ENCODE data around the gene LBR. TPM values are rescaled to one million over a fixed set of nuclear protein-coding genes. Genes with fewer than 3 reads are reported as not detected.

Gene LBR
- total and polyA plus RNA-seq, 8 donors, result 12.3 to 31.6 (median 18.5) TPM

DNA sequence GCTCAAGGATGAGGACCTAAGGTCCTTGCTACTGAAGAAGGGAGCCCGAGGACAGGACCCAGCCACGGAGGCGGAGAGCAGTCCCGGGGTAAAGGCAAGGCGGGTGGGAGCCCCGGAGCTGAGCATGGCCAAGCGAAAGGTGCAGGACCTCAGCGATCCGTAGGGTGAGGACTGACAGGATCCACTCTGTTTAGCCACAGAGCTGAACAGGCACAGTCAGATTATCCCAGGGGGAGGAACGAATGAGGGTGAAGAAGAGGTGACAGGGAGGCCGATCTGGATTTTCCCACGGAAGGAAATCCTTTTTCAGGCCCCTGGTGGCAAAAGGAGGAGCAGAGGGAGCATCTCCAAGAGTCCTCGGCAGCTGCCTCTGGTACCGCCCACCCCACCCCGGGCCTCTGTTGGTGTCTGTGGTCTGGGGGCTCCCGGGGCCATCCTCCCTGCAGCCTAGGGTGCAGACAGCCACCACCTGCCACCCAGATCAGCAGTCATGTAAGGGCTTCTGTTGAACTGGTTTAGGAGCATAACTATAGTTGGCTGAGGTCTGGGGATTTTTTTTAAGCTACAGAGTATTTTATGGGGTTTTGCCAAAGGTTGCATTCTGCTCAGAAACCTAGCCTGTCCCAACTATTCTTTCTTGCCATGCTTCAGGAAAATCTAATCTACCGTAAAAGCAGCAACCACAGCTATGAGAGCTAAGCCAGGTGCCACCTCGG is 32.3 kb upstream of the LBR start:
- no peak overlapping the region for H3K4me3 ChIP-seq
- intact Hi-C loops (cut with DNase I), result no loop called here
- no peak overlapping the region for H3K27ac ChIP-seq

DNA sequence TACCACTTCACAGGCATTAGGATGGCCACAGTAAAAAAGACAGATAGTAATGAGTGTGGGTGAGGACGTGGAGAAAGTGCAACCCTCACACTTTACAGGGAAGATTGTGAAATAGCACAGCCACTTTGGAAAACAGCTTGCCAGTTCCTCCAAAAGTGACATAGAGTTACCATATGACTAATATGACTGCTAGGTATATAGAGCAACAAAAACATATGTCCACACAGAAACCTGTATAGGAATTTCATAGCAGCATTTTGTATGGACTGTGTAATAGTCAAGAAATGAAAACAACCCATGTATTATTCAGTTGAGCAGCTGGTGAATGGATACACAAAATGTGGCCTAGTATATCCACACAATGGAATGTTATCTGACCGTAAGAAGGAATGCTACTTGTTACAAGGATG is 30.4 kb upstream of the LBR start:
- WGBS, 2 donors, result 79 to 84% methylated on average over 2 of the region's 2 CpGs
- intact Hi-C loops (cut with DNase I), result no loop called here
- TF ChIP-seq, protein P1, sequence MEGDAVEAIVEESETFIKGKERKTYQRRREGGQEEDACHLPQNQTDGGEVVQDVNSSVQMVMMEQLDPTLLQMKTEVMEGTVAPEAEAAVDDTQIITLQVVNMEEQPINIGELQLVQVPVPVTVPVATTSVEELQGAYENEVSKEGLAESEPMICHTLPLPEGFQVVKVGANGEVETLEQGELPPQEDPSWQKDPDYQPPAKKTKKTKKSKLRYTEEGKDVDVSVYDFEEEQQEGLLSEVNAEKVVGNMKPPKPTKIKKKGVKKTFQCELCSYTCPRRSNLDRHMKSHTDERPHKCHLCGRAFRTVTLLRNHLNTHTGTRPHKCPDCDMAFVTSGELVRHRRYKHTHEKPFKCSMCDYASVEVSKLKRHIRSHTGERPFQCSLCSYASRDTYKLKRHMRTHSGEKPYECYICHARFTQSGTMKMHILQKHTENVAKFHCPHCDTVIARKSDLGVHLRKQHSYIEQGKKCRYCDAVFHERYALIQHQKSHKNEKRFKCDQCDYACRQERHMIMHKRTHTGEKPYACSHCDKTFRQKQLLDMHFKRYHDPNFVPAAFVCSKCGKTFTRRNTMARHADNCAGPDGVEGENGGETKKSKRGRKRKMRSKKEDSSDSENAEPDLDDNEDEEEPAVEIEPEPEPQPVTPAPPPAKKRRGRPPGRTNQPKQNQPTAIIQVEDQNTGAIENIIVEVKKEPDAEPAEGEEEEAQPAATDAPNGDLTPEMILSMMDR (IDR thresholded peaks at IDR 0.05), result no peak
- H3K4me1 ChIP-seq, result peaks cover 0 to 17% (median 8%) of the 10 kb centered on the region in 3 donors
- H3K4me3 ChIP-seq, result no peak overlapping the region
- peak in 1 of 4 donors; percentile 39 for ATAC-seq
- no peak for FAIRE-seq
- no peaks in the 10 kb centered on the region for H3K27me3 ChIP-seq
- DNase-seq, result no peak
- H3K27ac ChIP-seq, result no peak overlapping the region
- no peaks in the 10 kb centered on the region for H3K9me3 ChIP-seq
- no peaks in the 10 kb centered on the region for H3K36me3 ChIP-seq

More for the DNA sequence above, 32.3 kb upstream of the LBR start:
- Histone ChIP-seq H3K4me1 (peaks cover 0 to 8% (median 0%) of the 10 kb centered on the region in 3 donors), H3K36me3 (no peaks in the 10 kb centered on the region), H3K9me3 (no peaks in the 10 kb centered on the region), H3K27me3 (no peaks in the 10 kb centered on the region)
- DNase-seq, result peak in 1 of 6 donors; percentile 50
- 59% methylated on average over 18 of the region's 18 CpGs for WGBS, 2 donors
- no peak for FAIRE-seq
- TF ChIP-seq, protein P1 (IDR thresholded peaks at IDR 0.05), result no peak
- peak in 1 of 4 donors; percentile 40 for ATAC-seq

DNA sequence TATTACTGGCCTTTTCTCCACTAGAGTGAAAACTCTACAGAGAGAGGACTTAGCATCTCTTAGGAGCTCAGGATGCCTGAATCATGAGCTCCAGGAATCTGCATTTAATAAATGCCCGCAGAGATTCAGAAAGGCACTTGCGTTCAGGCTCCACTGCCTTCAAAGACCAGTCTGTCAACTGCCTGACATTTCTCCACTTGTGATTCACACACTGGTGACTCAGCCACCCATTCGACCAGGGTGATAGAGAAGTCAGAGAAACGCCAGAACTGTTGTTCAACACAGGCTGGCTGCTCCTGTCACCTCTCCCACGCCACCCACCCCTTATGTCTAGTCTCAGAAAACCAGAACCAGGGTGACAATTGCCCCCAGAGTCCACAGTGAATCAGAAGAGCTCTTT is 26.9 kb upstream of the LBR start:
- WGBS, 2 donors, result 48 to 56% methylated on average over 5 of the region's 5 CpGs
- Histone ChIP-seq H3K27me3 (no peaks in the 10 kb centered on the region), H3K36me3 (no peaks in the 10 kb centered on the region), H3K27ac (no peak overlapping the region), H3K9me3 (no peaks in the 10 kb centered on the region), H3K4me1 (peaks cover 0 to 13% (median 8%) of the 10 kb centered on the region in 3 donors), H3K4me3 (no peak overlapping the region)
- ATAC-seq (peak; percentile 61 to 82 (median 69)), DNase-seq (peak in 2 of 6 donors; percentile 22 to 52), FAIRE-seq (no peak)
- TF ChIP-seq, protein P1 (IDR thresholded peaks at IDR 0.05), result no peak
- intact Hi-C loops (cut with DNase I), result no loop called here

DNA sequence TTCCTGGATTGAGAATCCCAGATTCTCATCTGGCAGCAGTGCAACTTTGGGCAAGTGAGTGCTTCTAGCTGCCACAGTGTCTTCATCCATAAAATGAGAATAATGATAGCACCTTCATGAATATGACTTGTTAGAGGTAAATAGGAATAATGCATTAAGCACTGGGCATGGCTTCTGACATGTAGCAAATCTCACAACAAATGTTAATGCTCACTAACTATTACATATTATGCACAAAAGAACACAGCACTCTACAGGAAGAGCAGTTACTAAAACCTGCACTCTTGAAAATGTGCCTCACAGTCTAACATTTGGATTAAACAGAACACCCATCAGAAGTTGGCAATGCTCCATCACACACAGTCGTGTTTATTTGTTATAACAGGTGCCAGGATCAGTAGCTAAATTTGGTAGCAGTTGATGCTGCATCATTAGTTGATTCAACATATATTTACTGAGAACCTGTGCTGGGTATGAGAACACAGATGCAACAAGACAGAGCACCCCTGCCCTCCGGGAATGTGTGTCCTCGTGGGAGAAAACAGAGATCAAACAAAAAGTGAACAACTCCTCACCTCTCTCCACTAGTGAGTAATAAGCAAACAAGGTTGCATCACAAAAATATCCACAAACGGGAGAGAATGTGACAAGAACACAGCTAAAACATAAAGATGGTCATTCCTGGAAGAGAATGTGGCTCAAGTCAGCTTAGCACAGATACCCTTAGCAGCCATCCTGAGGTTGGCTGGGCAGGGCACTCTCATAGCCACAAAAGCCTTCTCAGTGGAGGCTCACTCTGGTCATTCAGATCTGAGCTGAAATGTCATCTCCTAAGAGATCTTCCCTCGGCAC is 26.2 kb upstream of the LBR start:
- Histone ChIP-seq H3K9me3 (no peaks in the 10 kb centered on the region), H3K4me1 (peaks cover 0 to 13% (median 8%) of the 10 kb centered on the region in 3 donors), H3K4me3 (no peak overlapping the region), H3K36me3 (no peaks in the 10 kb centered on the region), H3K27me3 (no peaks in the 10 kb centered on the region), H3K27ac (peak overlapping the region in 1 of 4 donors; percentile 4)
- no peak for FAIRE-seq
- TF ChIP-seq, protein P1 (IDR thresholded peaks at IDR 0.05), result no peak
- intact Hi-C loops (cut with DNase I), result no loop called here
- WGBS, 2 donors, result 17 to 22% methylated on average over 5 of the region's 5 CpGs
- DNase-seq, result peak in 1 of 6 donors; percentile 26
- ATAC-seq, result peak; percentile 23 to 35 (median 26)

Data from pancreas (tissue), 10 donors.